Peyer's patch (tissue), 4 donors: ENCODE results near the gene SLC26A9. TPM values are rescaled to one million over a fixed set of nuclear protein-coding genes. Genes with fewer than 3 reads are reported as not detected.

Source experiments
- DNase-seq, 3 donors: peaks; one replicate each; pipeline ENCODE4 v3.0.0-alpha.2; 2017 to 2019
- H3K27ac ChIP-seq, 4 donors: fragments of 200-600 bp; sonication (generic); one replicate each; pipeline ENCODE4 v1.5.1; 2016 to 2019
- H3K27me3 ChIP-seq, 2 donors: fragments of 200-600 bp; sonication (generic); one replicate each; pipeline ENCODE4 v1.5.1; 2019
- H3K36me3 ChIP-seq, 3 donors: fragments of 200-600 bp; sonication (generic); one replicate each; pipeline ENCODE4 v1.5.1; 2016 to 2019
- H3K4me1 ChIP-seq, 4 donors: fragments of 200-600 bp; sonication (generic); one replicate each; pipeline ENCODE4 v1.5.1; 2016 to 2019
- H3K4me3 ChIP-seq, 4 donors: fragments of 200-600 bp; sonication (generic); 1 replicate in 3 of 4; 2 replicates in 1 of 4; pipeline ENCODE4 v1.5.1; 2016 to 2019; ENCODE audit warnings: mild to moderate bottlenecking in 1 of 4
- H3K9me3 ChIP-seq, 4 donors: fragments of 200-600 bp; sonication (generic); one replicate each; pipeline ENCODE4 v1.5.1; 2016 to 2019; ENCODE audit warnings: mild to moderate bottlenecking in 1 of 4
- CTCF ChIP-seq, 6 experiments: fragments of 450-650 bp in 4 of 6; fragments of 200-600 bp in 2 of 6; sonication (generic) in 1 of 6; IDR thresholded peaks; one replicate each; pipeline ENCODE4 v1.5.1; 2017 to 2019; ENCODE audit warnings: antibody characterized with exemption in 6 of 6, mild to moderate bottlenecking in 3 of 6, moderate library complexity in 1 of 6
- POLR2A ChIP-seq, 2 donors: fragments of 450-650 bp; IDR thresholded peaks; one replicate each; pipeline ENCODE4 v1.5.1; 2017; ENCODE audit warnings: antibody characterized with exemption in 2 of 2, mild to moderate bottlenecking in 2 of 2, moderate library complexity in 2 of 2
- total RNA-seq, 4 donors: library from RNA; depleted of rRNA; stranded (reverse); fragments of >200 nt; gene quantifications; one replicate each; pipeline ENCODE4 v1.1.0, GENCODE V29; 2016

Gene SLC26A9
- total RNA-seq, 4 donors from 2014 or later: not detected

DNA sequence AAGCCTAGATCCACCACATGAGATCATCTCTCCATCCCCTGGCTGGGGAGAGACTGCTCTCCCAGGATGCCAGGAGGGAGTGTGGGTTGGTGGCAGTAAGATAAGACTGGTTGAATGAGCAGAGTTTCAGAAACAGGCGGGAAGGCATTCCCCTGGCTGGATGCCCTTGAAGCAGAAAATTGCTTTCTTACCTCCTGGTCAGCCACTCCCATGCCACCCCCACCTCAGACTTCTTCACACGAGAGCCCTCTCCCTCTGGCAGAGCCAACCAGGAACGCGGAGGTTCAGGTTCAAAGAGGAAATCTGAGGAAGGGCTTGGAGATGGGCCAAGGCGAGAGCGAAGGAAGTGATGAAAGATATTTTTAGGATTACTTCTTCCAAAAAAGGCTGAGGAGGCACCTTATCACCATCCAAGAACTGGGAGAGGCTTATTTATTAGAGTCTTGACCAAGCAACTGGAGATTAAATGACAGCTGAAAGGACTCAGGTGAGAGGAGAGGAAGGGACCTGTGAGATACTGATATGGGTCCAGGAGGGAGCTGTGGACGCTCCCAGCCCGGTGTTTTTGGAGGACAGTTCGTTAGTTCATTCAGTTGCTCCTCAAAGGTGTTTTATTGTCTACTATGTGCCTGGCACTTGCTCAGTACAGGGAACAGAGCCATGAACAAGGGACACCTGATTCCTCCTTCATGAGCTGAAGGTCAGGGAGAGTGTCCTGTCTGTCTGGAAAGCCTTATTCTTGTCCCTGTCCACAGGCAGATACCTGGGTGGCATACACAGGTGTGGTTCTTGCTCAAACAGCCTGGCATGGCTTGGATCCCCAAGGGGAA, 18.9 kb upstream of the SLC26A9 start:
- Histone ChIP-seq H3K36me3 (no peaks in the 10 kb centered on the region), H3K27me3 (no peaks in the 10 kb centered on the region), H3K4me1 (no peaks in the 10 kb centered on the region), H3K27ac (no peak overlapping the region), H3K9me3 (no peaks in the 10 kb centered on the region), H3K4me3 (no peak overlapping the region)
- TF ChIP-seq CTCF (IDR thresholded peaks at IDR 0.05): no peak
- no peak for TF ChIP-seq POLR2A (IDR thresholded peaks at IDR 0.05)
- no peak for DNase-seq

DNA sequence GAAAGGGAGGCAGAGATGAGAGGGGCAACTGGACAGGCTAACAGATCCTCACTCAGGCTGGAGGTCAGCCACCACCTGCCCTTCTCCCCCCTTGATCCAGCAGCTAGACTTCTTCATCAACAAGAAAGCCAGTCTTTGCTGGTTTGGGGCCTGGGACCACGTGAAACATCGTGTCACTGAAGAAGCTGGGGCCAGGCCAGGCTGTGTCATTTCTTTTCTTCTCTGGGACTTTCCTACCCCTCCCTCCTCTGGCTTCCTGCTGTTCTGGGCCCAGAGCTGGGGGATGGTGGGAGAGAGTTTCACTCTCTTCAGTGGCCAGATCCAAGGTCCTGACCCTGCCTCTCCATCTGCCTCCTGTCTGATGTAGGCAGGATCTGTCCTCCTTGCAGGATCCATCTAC, 18.1 kb upstream of the SLC26A9 start:
- Histone ChIP-seq H3K9me3 (no peaks in the 10 kb centered on the region), H3K27me3 (no peaks in the 10 kb centered on the region), H3K36me3 (no peaks in the 10 kb centered on the region), H3K4me3 (no peak overlapping the region), H3K27ac (no peak overlapping the region), H3K4me1 (no peaks in the 10 kb centered on the region)
- no peak for DNase-seq
- TF ChIP-seq CTCF (IDR thresholded peaks at IDR 0.05) (no peak), POLR2A (IDR thresholded peaks at IDR 0.05) (no peak)

DNA sequence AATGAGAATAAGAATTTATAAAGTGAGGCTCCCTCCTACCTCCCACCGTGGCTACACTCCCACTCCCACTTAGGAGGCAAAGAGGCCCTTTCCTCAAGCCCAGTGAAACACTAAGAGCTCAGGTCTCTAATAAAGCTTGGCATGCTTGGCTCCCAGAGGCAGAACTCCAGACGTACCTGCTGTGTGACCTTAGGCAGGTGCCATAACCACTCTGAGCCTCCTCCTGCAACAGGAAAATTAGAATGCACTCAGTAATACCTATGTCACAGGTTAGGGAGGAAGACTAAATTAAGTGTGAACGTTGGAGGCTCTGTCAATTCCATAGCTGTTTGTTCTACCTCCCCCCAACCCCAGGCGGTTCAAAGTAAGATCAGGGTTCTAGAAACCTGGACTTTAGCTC, 16.5 kb upstream of the SLC26A9 start:
- DNase-seq: no peak
- TF ChIP-seq POLR2A (IDR thresholded peaks at IDR 0.05) (no peak), CTCF (IDR thresholded peaks at IDR 0.05) (no peak)
- H3K9me3 ChIP-seq: no peaks in the 10 kb centered on the region
- H3K36me3 ChIP-seq: no peaks in the 10 kb centered on the region
- H3K27ac ChIP-seq: no peak overlapping the region
- H3K4me1 ChIP-seq: no peaks in the 10 kb centered on the region
- no peak overlapping the region for H3K4me3 ChIP-seq
- no peaks in the 10 kb centered on the region for H3K27me3 ChIP-seq

- H3K27me3 ChIP-seq: no peaks in the 10 kb centered on the region
- no peaks in the 10 kb centered on the region for H3K36me3 ChIP-seq
- no peaks in the 10 kb centered on the region for H3K9me3 ChIP-seq
- H3K4me3 ChIP-seq: no peak overlapping the region
- H3K4me1 ChIP-seq: no peaks in the 10 kb centered on the region
- no peak overlapping the region for H3K27ac ChIP-seq
- TF ChIP-seq POLR2A (IDR thresholded peaks at IDR 0.05): no peak
- no peak for TF ChIP-seq CTCF (IDR thresholded peaks at IDR 0.05)
- no peak for DNase-seq
Observed at GRCh38 chr1:205955499-205955898, 12.2 kb upstream of the SLC26A9 start.

DNA sequence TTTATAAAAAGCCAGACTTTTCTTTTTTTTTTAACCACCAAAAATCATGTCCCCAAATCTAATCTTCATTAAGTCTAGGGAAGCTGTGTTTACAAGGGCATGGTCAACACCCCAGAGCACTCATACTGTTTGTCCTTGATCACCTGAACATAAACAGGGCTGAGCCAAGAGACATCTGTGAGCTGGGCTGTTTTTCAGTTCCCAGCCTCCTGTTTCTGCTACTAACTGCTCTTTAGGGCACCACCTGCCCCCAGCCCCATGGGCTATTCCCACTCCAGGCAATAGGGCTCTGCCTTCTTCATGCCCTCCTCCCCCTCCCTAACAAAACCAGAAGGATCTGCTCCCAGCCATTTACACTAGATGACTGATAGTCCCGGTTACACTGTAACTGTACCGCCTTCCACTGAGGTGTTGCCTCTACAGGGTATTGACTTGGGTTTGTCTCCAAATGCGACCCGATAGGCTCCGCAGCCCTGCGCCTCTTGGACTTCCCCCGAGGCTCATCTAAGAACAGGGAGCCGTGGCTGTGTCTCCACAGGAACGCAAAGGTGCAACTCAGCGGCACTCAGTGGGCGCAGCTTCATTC, 11.7 kb upstream of the SLC26A9 start:
- no peaks in the 10 kb centered on the region for H3K27me3 ChIP-seq
- no peaks in the 10 kb centered on the region for H3K9me3 ChIP-seq
- H3K4me3 ChIP-seq: no peak overlapping the region
- TF ChIP-seq CTCF (IDR thresholded peaks at IDR 0.05): no peak
- no peak for TF ChIP-seq POLR2A (IDR thresholded peaks at IDR 0.05)
- no peaks in the 10 kb centered on the region for H3K4me1 ChIP-seq
- no peaks in the 10 kb centered on the region for H3K36me3 ChIP-seq
- no peak for DNase-seq
- H3K27ac ChIP-seq: no peak overlapping the region
